Esophagus mucosa (tissue), 1 donor: ENCODE data around the gene DIPK1C. TPM values are rescaled to one million over a fixed set of nuclear protein-coding genes. Genes with fewer than 3 reads are reported as not detected.

Experiments used
- total RNA-seq: library from RNA; stranded (reverse); gene quantifications from one replicate; pipeline ENCODE4 v1.2.4, GENCODE V29; 2023
- donor health status: DM: yes; HTN: yes; CAD: no.

The DIPK1C gene
- total RNA-seq, 1 donor from 2014 or later = not detected

Other genes starting within 250 kb of the DIPK1C start
- 74.4 TPM for gene CYB5A, start 165.3 kb downstream of the DIPK1C start, total RNA-seq
- not detected for gene C18orf63, start 141.5 kb downstream of the DIPK1C start, total RNA-seq
- 185 TPM for gene CNDP2, start 39.1 kb upstream of the DIPK1C start, total RNA-seq
- not detected for gene CNDP1, start 77.2 kb upstream of the DIPK1C start, total RNA-seq
- gene ZNF407, start 140.6 kb upstream of the DIPK1C start, total RNA-seq = 6.3 TPM